Activated T-cell treated with anti-CD3 and anti-CD28 coated beads, Interleukin-2, amount 50 U/mL, for 24 hours (primary cell): ENCODE measurements around the gene LIF.
"Not testable (repeated sequence)": the region's sequence is repeated elsewhere in the genome, so short reads cannot be mapped to it uniquely, and the experiment has no call there.

Experiments
- DNase-seq: peaks from one replicate; pipeline ENCODE4 v3.0.0-alpha.2; 2020
- H3K27ac Mint-ChIP-seq: 2 replicates; pipeline ENCODE4 v1.8.0; 2020; ENCODE audit warnings: mild to moderate bottlenecking, mixed read lengths
- H3K27me3 Mint-ChIP-seq: 2 replicates; pipeline ENCODE4 v1.8.0; 2020; ENCODE audit warnings: mixed read lengths
- H3K36me3 Mint-ChIP-seq: 2 replicates; pipeline ENCODE4 v1.8.0; 2020; ENCODE audit warnings: low read depth, mixed read lengths
- H3K4me1 Mint-ChIP-seq: 2 replicates; pipeline ENCODE4 v1.8.0; 2020; ENCODE audit warnings: low read depth, mixed read lengths
- H3K4me3 Mint-ChIP-seq: 2 replicates; pipeline ENCODE4 v1.8.0; 2020; ENCODE audit warnings: mild to moderate bottlenecking, moderate library complexity, mixed read lengths
- H3K9me3 Mint-ChIP-seq: 2 replicates; pipeline ENCODE4 v1.8.0; 2020; ENCODE audit warnings: mixed read lengths

The LIF gene

GRCh38 chr22:30224161-30224857 is 22.2 kb downstream of the LIF start:
- Mint-ChIP-seq H3K4me1 (peaks cover 62% of the 10 kb centered on the region), H3K36me3 (no peaks in the 10 kb centered on the region), H3K27ac (no peak overlapping the region), H3K4me3 (no peak overlapping the region), H3K9me3 (no peaks in the 10 kb centered on the region), H3K27me3 (no peaks in the 10 kb centered on the region)
- DNase-seq: no peak

DNA sequence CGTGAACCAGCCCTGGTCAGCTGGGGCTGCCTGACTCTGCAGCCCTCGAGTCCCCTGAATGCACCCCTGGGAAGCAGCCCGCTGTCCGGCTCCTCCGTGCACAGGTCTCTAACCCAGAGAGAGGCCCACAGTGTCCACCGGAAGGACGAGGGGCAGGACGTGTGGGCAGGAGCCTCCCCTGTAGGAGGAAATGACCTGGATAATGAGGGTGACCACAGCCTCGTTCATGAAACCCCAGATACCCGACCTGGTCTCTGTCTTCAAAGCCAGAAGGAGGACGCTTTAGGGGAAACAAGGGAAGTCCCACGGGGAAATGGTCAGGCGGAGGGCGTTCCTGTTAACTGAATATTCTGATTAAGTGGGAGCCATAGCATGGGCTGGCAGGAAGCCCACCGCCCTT is 23.3 kb downstream of the LIF start:
- no peaks in the 10 kb centered on the region for H3K27me3 Mint-ChIP-seq
- no peak overlapping the region for H3K27ac Mint-ChIP-seq
- no peaks in the 10 kb centered on the region for H3K9me3 Mint-ChIP-seq
- DNase-seq: no peak
- H3K36me3 Mint-ChIP-seq: no peaks in the 10 kb centered on the region
- H3K4me1 Mint-ChIP-seq: peaks cover 61% of the 10 kb centered on the region
- no peak overlapping the region for H3K4me3 Mint-ChIP-seq

- Mint-ChIP-seq H3K36me3 (no peaks in the 10 kb centered on the region), H3K4me1 (peaks cover 54% of the 10 kb centered on the region), H3K9me3 (no peaks in the 10 kb centered on the region), H3K27ac (no peak overlapping the region), H3K4me3 (no peak overlapping the region), H3K27me3 (no peaks in the 10 kb centered on the region)
- no peak for DNase-seq
Observed at GRCh38 chr22:30222321-30222720, 24.2 kb downstream of the LIF start.

GRCh38 chr22:30221121-30221992 is 25.2 kb downstream of the LIF start:
- peak; percentile 71 for DNase-seq
- Mint-ChIP-seq H3K9me3 (no peaks in the 10 kb centered on the region), H3K4me1 (peaks cover 51% of the 10 kb centered on the region), H3K27ac (peak overlapping the region; percentile 88), H3K36me3 (no peaks in the 10 kb centered on the region), H3K27me3 (no peaks in the 10 kb centered on the region), H3K4me3 (peak overlapping the region; percentile 30)

GRCh38 chr22:30220338-30221012 is 26.1 kb downstream of the LIF start:
- H3K27ac Mint-ChIP-seq: peak overlapping the region; percentile 88
- no peaks in the 10 kb centered on the region for H3K27me3 Mint-ChIP-seq
- no peaks in the 10 kb centered on the region for H3K36me3 Mint-ChIP-seq
- peaks cover 49% of the 10 kb centered on the region for H3K4me1 Mint-ChIP-seq
- H3K9me3 Mint-ChIP-seq: no peaks in the 10 kb centered on the region
- no peak for DNase-seq
- H3K4me3 Mint-ChIP-seq: peak overlapping the region; percentile 30

- Mint-ChIP-seq H3K27me3 (no peaks in the 10 kb centered on the region), H3K36me3 (no peaks in the 10 kb centered on the region), H3K9me3 (no peaks in the 10 kb centered on the region), H3K4me1 (peaks cover 49% of the 10 kb centered on the region), H3K4me3 (no peak overlapping the region), H3K27ac (peak overlapping the region; percentile 88)
- no peak for DNase-seq
Observed at GRCh38 chr22:30219668-30220278, 26.8 kb downstream of the LIF start.

- Mint-ChIP-seq H3K27ac (peak overlapping the region; percentile 16), H3K9me3 (no peaks in the 10 kb centered on the region), H3K4me3 (no peak overlapping the region), H3K36me3 (no peaks in the 10 kb centered on the region), H3K4me1 (peaks cover 48% of the 10 kb centered on the region), H3K27me3 (no peaks in the 10 kb centered on the region)
- no peak for DNase-seq
Observed at GRCh38 chr22:30219049-30219654, 27.4 kb downstream of the LIF start.

DNA sequence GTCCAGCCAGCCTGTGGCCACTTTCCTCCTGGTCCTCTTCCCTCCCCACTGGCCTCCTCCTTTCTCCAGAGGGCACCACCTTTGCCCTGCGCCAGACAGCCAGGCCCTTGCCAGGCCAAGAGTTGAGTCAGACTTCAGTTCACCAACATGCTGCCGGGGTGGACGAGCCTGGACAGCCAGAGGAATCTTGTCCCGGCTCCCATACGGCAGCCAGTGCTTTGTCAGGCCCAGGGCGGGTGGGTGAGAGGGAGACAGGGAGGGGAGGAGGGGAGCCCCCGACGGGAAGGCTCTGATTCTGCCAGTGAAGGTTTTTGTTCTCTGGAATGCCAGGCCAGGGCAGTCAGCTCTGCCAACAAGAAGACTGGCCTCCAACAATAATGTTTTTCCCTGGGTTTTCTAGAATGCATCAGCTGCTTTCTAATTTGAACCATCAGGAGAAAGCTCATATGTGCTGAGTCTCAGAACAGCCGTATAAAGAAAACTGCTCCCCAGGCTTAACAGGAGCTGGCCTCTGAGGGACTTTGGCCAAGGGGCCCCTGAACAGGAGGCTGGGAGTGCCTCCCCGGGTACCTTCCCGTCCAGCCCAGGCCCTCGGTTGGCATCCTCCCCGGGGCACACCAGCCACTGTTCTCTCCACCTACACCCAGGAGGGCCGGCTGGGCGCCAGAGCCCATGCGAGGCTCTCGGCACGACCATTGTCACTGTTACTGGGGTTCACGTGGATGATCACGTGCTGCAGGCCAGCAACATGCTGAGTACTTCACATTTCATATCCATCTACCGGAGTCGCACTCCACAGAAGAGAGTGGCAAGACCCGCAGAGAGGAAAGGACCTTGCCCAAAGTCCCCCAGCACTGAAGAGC is 28.6 kb downstream of the LIF start:
- no peak for DNase-seq
- Mint-ChIP-seq H3K27me3 (no peaks in the 10 kb centered on the region), H3K27ac (peak overlapping the region; percentile 3), H3K4me1 (peaks cover 44% of the 10 kb centered on the region), H3K9me3 (no peaks in the 10 kb centered on the region), H3K36me3 (no peaks in the 10 kb centered on the region), H3K4me3 (no peak overlapping the region)

DNA sequence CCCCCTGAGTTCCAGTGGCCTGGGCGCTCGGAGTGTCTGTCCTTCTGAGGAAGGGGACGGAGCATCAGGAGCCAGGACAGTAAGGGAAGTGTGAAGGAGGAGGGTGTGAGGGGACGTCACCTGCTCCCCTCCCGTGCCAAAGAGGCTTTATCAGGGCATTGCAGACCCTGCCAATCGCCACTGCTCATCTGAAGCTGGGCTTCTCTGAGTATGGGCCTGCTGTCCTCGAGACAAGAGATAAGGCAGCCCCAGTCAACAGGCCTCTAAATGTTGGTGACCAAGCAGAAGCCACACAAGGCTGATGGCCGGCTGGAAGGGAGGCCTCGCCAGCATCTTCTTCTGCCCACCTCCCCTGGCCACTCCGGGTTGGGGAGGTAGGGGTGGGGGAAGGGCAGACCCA is 29.8 kb downstream of the LIF start:
- no peak for DNase-seq
- Mint-ChIP-seq H3K36me3 (no peaks in the 10 kb centered on the region), H3K27ac (no peak overlapping the region), H3K27me3 (no peaks in the 10 kb centered on the region), H3K4me1 (peaks cover 42% of the 10 kb centered on the region), H3K4me3 (no peak overlapping the region), H3K9me3 (no peaks in the 10 kb centered on the region)

DNA sequence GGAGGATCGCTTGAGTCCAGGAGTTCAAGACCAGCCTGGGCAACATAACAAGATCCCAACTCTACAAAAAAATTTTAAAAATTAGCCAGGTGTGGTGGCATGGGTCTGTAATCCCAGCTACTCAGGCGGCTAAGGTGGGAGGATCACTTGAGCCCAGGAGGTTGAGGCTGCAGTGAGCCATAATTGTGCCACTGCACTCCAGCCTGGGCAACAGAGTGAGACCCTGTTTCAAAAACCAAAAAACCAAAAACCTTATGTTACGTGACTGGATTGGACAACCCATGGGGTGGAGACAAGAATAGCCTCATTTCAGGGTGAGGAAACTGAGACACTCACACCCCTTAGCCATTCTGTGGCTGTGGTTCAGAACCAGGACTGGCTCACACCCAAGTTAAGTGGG is 30.3 kb downstream of the LIF start:
- H3K4me1 Mint-ChIP-seq: peaks cover 37% of the 10 kb centered on the region
- not testable (repeated sequence) for H3K27ac Mint-ChIP-seq, H3K27me3 Mint-ChIP-seq, H3K9me3 Mint-ChIP-seq, H3K4me3 Mint-ChIP-seq, H3K36me3 Mint-ChIP-seq, DNase-seq

DNA sequence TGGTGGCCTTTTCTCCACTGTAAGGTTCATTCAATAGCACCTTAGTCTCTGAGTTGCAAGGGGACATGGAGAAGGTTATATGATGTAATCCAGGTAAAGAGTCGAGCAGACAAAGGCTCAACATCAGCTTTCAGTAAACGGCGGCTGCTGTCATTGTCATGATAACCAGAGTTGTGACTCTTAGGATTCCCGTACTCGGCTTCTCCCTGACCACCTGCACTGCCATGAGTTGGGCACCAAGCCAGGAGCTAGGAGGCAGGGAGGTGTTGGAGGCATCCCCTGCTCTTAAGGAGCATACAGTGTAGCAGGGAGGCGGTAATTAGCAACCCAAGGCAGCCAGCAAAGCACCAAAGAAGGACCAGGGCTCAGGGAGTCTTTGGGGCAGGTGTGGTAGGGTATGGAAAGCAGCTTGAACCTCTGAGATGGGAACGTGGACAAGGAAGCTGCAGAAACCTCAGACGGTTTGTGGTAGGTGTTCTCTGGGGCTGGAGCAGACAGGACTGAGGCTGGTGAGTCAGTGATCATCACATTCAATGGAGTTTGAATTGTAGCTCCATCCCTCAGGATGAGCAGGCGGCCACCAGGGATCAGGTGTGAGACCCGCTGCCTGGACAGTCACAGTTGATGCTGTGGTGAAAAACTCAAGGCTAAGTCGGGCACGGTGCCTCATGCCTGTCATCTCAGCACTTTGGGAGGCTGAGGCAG is 31.7 kb downstream of the LIF start:
- Mint-ChIP-seq H3K36me3 (no peaks in the 10 kb centered on the region), H3K4me3 (no peak overlapping the region), H3K9me3 (no peaks in the 10 kb centered on the region), H3K27ac (no peak overlapping the region), H3K27me3 (no peaks in the 10 kb centered on the region), H3K4me1 (peaks cover 23% of the 10 kb centered on the region)
- no peak for DNase-seq

- Mint-ChIP-seq H3K4me1 (peaks cover 18% of the 10 kb centered on the region), H3K36me3 (no peaks in the 10 kb centered on the region), H3K27ac (peak overlapping the region; percentile 59), H3K27me3 (no peaks in the 10 kb centered on the region), H3K4me3 (no peak overlapping the region), H3K9me3 (no peaks in the 10 kb centered on the region)
- DNase-seq: no peak
Observed at GRCh38 chr22:30212996-30213441, 33.5 kb downstream of the LIF start.

GRCh38 chr22:30212363-30212995 is 34.1 kb downstream of the LIF start:
- Mint-ChIP-seq H3K27ac (peak overlapping the region; percentile 59), H3K27me3 (no peaks in the 10 kb centered on the region), H3K4me3 (no peak overlapping the region), H3K36me3 (no peaks in the 10 kb centered on the region), H3K9me3 (no peaks in the 10 kb centered on the region), H3K4me1 (peaks cover 18% of the 10 kb centered on the region)
- no peak for DNase-seq
